Heart left ventricle (tissue), 16 donors: Measurements from ENCODE around the gene SLC25A13. TPM values are rescaled to one million over a fixed set of nuclear protein-coding genes. Genes with fewer than 3 reads are reported as not detected.
A peak's percentile ranks its signal among the peaks of the same experiment; 100 is the strongest.

Experiments used
- ATAC-seq, 4 donors: fragments of 200-7000 bp; cut with Tn5 transposase; one replicate each; pipeline ENCODE4 v1.9.1; 2020 to 2022; ENCODE audit warnings: moderate library complexity in 4 of 4, mild to moderate bottlenecking in 3 of 4, moderate number of reproducible peaks in 1 of 4
- DNase-seq, 5 donors: peaks; one replicate each; pipeline ENCODE4 v3.0.0-alpha.2; 2020
- H3K27ac ChIP-seq, 12 donors: fragments of 200-600 bp; sonication (generic) in 4 of 12; one replicate each; pipeline versions ENCODE4 v1.5.0 to v1.8.0; 2016 to 2022; ENCODE audit warnings: mild to moderate bottlenecking in 2 of 12
- H3K27me3 ChIP-seq, 9 donors: fragments of 200-600 bp; sonication (generic) in 2 of 9; one replicate each; pipeline versions ENCODE4 v1.5.1 to v1.8.0; 2016 to 2022; ENCODE audit warnings: mild to moderate bottlenecking in 3 of 9
- H3K36me3 ChIP-seq, 9 donors: fragments of 200-600 bp; sonication (generic) in 2 of 9; one replicate each; pipeline versions ENCODE4 v1.5.0 to v1.8.0; 2018 to 2022; ENCODE audit warnings: mild to moderate bottlenecking in 2 of 9
- H3K4me1 ChIP-seq, 12 donors: fragments of 200-600 bp; sonication (generic) in 4 of 12; one replicate each; pipeline versions ENCODE4 v1.5.0 to v1.8.0; 2016 to 2022; ENCODE audit warnings: mild to moderate bottlenecking in 3 of 12
- H3K4me3 ChIP-seq, 12 donors: fragments of 200-600 bp; sonication (generic) in 4 of 12; one replicate each; pipeline versions ENCODE4 v1.5.0 to v1.8.0; 2017 to 2022; ENCODE audit warnings: mild to moderate bottlenecking in 9 of 12, moderate library complexity in 4 of 12
- H3K9me3 ChIP-seq, 12 donors: fragments of 200-600 bp; sonication (generic) in 4 of 12; one replicate each; pipeline versions ENCODE4 v1.5.0 to v1.8.0; 2016 to 2022; ENCODE audit warnings: mild to moderate bottlenecking in 1 of 12
- POLR2A ChIP-seq, 2 donors: fragments of 450-650 bp; IDR thresholded peaks; one replicate each; pipeline ENCODE4 v1.6.1; 2017; ENCODE audit warnings: antibody characterized with exemption in 2 of 2, mild to moderate bottlenecking in 2 of 2, moderate library complexity in 2 of 2
- WGBS, 4 donors: extraction: QIAGEN DNeasy Blood & Tissue Kit in 2 of 4; methylation state at CpG; one replicate each; pipeline versions ENCODE4 v1.1.5 to v1.1.7; 2013 to 2018; 5-methylcytosine and 5-hydroxymethylcytosine counted together
- intact Hi-C, 10 donors: fragments of 100-400 bp; cut with DNase I; formaldehyde crosslinking; loops; one replicate each; pipeline versions ENCODE4 v1.11.1 to v1.14.2; 2022
- polyA plus RNA-seq, 2 donors: library from polyadenylated mRNA; stranded (reverse); fragments of 200-250 nt; gene quantifications; one replicate each; pipeline ENCODE4 v1.2.3, GENCODE V29; 2013
- total RNA-seq, 9 donors: library from RNA; depleted of rRNA in 2 of 9; stranded (reverse); fragments of >200 nt in 2 of 9; fragmentation: NEBNext Ultra II Directional in 3 of 9; extraction: Animal tissue kit (Norgen Biotek cat#: 25700) in 3 of 9; gene quantifications; one replicate each; pipeline versions ENCODE4 v1.1.0 to v1.2.4, GENCODE V29; 2016 to 2023
- TF ChIP-seq, protein P1 (sequence below), 12 donors: fragments of 200-600 bp; sonication (generic) in 4 of 12; IDR thresholded peaks; one replicate each; pipeline versions ENCODE4 v1.5.0 to v1.8.0; 2018 to 2022; ENCODE audit warnings: antibody characterized with exemption in 12 of 12, mild to moderate bottlenecking in 5 of 12
- donor health status: ischemic (EF 13 %, LVEDD 7.1; RV severe dilation, severe dysfunction).
- donor health status: healthy with polysubstance abuse.
- donor health status: DM: no; HTN: yes; CAD: no.
- donor health status: DM: no; HTN: no; CAD: no.
- donor health status: ischemic (EF 25% LVEDD 6.9; RV normal size, moderate dysfunction).
- donor health status: ischemic (EF 25% LVEDD 5.7; RV mildly dilated, moderate dysfunction).
- donor health status: healthy.
- donor health status: DM: yes; HTN: yes; CAD: no.
- donor health status: ischemic (EF 35%, LVEDD 5.7; RV mildly dilated, moderate dysfunction).
- donor health status: nonischemic (EF 11% LVEDD 7.7; RV severe dilation, severe dysfunction).
- donor health status: DM: yes; HTN: yes; CAD: no.
- donor health status: PGD.
- donor health status: ischemic (EF 29% LVEDD 5.4; RV normal size, mild dysfunction).
- donor health status: nonischemic (EF 23%, LVEDD 6.1; RV moderate dilation, normal function).

Gene SLC25A13
- total and polyA plus RNA-seq, 11 donors, result 3.7 to 17.9 (median 11.4) TPM

DNA sequence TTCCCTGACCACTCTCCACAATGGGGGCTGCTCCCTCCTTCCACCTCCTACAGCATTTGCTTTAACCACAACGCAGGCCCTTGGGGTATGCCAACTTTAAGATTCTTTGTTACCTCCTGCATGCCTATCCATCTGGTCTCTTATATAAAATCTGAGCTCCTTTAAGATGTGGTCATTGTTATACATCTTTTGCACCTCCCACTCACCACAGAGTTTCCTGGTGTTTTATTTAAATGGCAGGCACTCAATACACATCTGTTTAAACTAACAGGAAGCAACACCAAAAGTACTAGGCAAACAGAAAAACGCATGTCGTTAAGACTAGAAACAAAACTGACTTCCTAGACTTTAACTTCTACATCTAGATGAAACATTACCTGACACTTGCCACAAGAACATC lies 36.3 kb downstream of the SLC25A13 start:
- Histone ChIP-seq H3K4me3 (no peak overlapping the region), H3K27me3 (no peaks in the 10 kb centered on the region), H3K4me1 (peaks cover 0 to 39% (median 14%) of the 10 kb centered on the region in 12 donors), H3K36me3 (no peaks in the 10 kb centered on the region), H3K9me3 (no peaks in the 10 kb centered on the region), H3K27ac (peak overlapping the region in 2 of 12 donors; percentile 26 to 50)
- intact Hi-C loops, result no loop called here
- WGBS, 4 donors, result 57 to 69% (median 61%) methylated on average over 3 of the region's 3 CpGs
- no peak for DNase-seq
- no peak for TF ChIP-seq POLR2A (IDR thresholded peaks at IDR 0.05)
- TF ChIP-seq, protein P1, sequence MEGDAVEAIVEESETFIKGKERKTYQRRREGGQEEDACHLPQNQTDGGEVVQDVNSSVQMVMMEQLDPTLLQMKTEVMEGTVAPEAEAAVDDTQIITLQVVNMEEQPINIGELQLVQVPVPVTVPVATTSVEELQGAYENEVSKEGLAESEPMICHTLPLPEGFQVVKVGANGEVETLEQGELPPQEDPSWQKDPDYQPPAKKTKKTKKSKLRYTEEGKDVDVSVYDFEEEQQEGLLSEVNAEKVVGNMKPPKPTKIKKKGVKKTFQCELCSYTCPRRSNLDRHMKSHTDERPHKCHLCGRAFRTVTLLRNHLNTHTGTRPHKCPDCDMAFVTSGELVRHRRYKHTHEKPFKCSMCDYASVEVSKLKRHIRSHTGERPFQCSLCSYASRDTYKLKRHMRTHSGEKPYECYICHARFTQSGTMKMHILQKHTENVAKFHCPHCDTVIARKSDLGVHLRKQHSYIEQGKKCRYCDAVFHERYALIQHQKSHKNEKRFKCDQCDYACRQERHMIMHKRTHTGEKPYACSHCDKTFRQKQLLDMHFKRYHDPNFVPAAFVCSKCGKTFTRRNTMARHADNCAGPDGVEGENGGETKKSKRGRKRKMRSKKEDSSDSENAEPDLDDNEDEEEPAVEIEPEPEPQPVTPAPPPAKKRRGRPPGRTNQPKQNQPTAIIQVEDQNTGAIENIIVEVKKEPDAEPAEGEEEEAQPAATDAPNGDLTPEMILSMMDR (IDR thresholded peaks at IDR 0.05), result no peak
- ATAC-seq, result peak in 1 of 4 donors; percentile 62

DNA sequence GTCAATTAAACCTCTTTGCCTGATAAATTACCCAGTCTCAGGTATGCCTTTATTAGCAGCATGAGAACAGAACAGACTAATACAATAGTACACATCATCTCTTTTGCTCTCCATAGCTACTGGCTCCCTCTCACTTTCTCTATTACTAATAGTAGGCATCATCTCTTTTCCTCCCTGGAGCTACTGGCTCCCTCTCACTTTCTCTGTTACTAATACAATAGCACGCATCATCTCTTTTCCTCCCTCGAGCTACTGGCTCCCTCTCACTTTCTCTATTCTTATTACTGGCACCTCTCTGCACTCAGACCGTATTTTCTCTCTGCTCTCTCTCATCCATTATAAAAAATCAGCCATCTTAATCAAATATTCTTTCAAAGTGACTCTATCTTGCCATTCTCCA lies 37.1 kb downstream of the SLC25A13 start:
- H3K36me3 ChIP-seq, result no peaks in the 10 kb centered on the region
- ATAC-seq (no peak), DNase-seq (no peak)
- peaks cover 0 to 39% (median 14%) of the 10 kb centered on the region in 12 donors for H3K4me1 ChIP-seq
- no peak for TF ChIP-seq POLR2A (IDR thresholded peaks at IDR 0.05)
- TF ChIP-seq, protein P1 (IDR thresholded peaks at IDR 0.05), result no peak
- no peak overlapping the region for H3K4me3 ChIP-seq
- WGBS, 4 donors, result 86 to 94% (median 88%) methylated on average over 3 of the region's 3 CpGs
- no peaks in the 10 kb centered on the region for H3K9me3 ChIP-seq
- H3K27ac ChIP-seq, result peak overlapping the region in 1 of 12 donors; percentile 50
- no peaks in the 10 kb centered on the region for H3K27me3 ChIP-seq
- intact Hi-C loops, result no loop called here

DNA sequence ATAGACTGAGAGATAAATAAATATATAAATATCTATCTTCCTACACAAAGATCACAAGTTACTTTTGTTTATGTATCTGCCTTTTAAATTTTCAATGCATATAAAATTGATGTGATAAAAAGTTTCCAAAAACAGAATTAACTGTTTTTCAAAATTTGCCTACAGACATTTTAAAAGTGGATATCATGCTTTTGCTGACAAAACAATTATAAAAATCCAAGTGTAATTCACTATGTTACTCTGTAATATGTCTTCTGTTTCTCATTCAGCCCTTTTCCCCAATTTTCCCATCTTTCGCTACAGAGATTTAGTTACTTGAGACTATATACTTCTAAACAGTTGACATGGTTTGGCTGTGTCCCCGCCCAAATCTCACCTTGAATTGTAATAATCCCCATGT lies 37.7 kb downstream of the SLC25A13 start:
- H3K4me1 ChIP-seq, result peaks cover 0 to 39% (median 14%) of the 10 kb centered on the region in 12 donors
- TF ChIP-seq, protein P1 (IDR thresholded peaks at IDR 0.05), result no peak
- no peak for TF ChIP-seq POLR2A (IDR thresholded peaks at IDR 0.05)
- H3K9me3 ChIP-seq, result no peaks in the 10 kb centered on the region
- no peaks in the 10 kb centered on the region for H3K36me3 ChIP-seq
- H3K4me3 ChIP-seq, result no peak overlapping the region
- H3K27ac ChIP-seq, result no peak overlapping the region
- ATAC-seq (no peak), DNase-seq (no peak)
- intact Hi-C loops, result no loop called here
- 98 to 100% (median 99%) methylated on average over 2 of the region's 2 CpGs for WGBS, 4 donors
- H3K27me3 ChIP-seq, result no peaks in the 10 kb centered on the region

DNA sequence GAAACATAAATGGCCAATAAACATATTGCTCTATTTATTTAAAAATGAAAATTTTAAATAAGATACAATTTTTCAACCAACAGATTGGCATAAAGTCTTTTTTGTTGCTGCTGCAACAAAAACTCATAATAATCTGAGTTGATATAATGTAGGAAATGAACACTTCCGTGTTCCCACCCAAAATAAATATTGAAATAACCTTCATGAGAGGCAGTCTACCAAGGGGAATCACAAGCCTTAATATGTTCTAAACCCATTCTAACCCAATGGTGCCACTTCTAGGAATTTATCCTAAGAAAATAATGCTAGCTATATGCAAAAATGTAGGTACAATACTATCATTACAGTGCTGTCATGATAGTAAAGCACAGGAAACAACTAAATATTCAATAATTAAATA lies 39.1 kb downstream of the SLC25A13 start:
- H3K27me3 ChIP-seq, result no peaks in the 10 kb centered on the region
- TF ChIP-seq, protein P1 (IDR thresholded peaks at IDR 0.05), result no peak
- TF ChIP-seq POLR2A (IDR thresholded peaks at IDR 0.05), result no peak
- WGBS, 4 donors, result 53 to 68% (median 62%) methylated on average over 1 of the region's 1 CpG
- no peak overlapping the region for H3K27ac ChIP-seq
- H3K9me3 ChIP-seq, result no peaks in the 10 kb centered on the region
- intact Hi-C loops, result no loop called here
- peaks cover 0 to 39% (median 14%) of the 10 kb centered on the region in 12 donors for H3K4me1 ChIP-seq
- DNase-seq (no peak), ATAC-seq (no peak)
- H3K4me3 ChIP-seq, result no peak overlapping the region
- no peaks in the 10 kb centered on the region for H3K36me3 ChIP-seq
